K562 (cell line): ENCODE results near the gene NKAPL. TPM values are rescaled to one million over a fixed set of nuclear protein-coding genes. Genes with fewer than 3 reads are reported as not detected.

Experiments
- ATAC-seq: fragments of 200-7000 bp; cut with Tn5 transposase; 3 replicates; pipeline ENCODE4 v1.9.1; 2020; ENCODE audit warnings: moderate library complexity
- BruUV-seq: library from RNA; stranded (reverse); fragments of 400-500 nt; replicated peaks from 2 replicates; lab custom pipeline; 2021; lab: Mats Ljungman, UMichigan
- CTCF ChIA-PET: fragments of 300-600 bp; formaldehyde crosslinking; extraction: SDS; loops from one replicate; lab custom pipeline; 2021; ENCODE audit warnings: low intra/inter-chr PET ratio; lab: Yijun Ruan, JAX
- POLR2A ChIA-PET: fragments of 300-600, 350-650 bp; sonication (Branson Sonifier 250); formaldehyde crosslinking; extraction: SDS; loops from one replicate; lab custom pipeline; 2021; ENCODE audit warnings: antibody characterized with exemption, inconsistent platforms; lab: Yijun Ruan, JAX
- DNase-seq, 4 experiments: peaks; one replicate each; pipeline versions ENCODE4 v3.0.0 to v3.0.0-alpha.2; 2011 to 2018; ENCODE audit warnings: low spot score in 3 of 4, mixed read lengths in 3 of 4; ENCODE audit errors: extremely low read depth in 1 of 4
- FAIRE-seq: peaks from 2 replicates; lab custom pipeline; 2011; peaks lifted over from hg19 to GRCh38; lab: Jason Lieb, UNC
- H2AFZ ChIP-seq: 2 replicates; pipeline ENCODE4 v1.6.0; 2011; ENCODE audit warnings: low read depth, low read length, control low read depth, inconsistent platforms
- H3K27ac ChIP-seq: fragments of 200-600 bp; 3 replicates; pipeline ENCODE4 v1.8.0; 2011; ENCODE audit warnings: low read depth, mild to moderate bottlenecking, control low read depth, inconsistent platforms, low read length, moderate library complexity, mixed read lengths; ENCODE audit errors: extremely low read depth
- H3K27me3 ChIP-seq, 2 experiments: fragments of 300-600 bp in 1 of 2; 2 replicates in 1 of 2; 3 replicates in 1 of 2; pipeline versions ENCODE4 v1.6.0 to v1.8.0; 2011; ENCODE audit warnings: inconsistent platforms in 2 of 2, low read length in 2 of 2, mild to moderate bottlenecking in 1 of 2, mixed read lengths in 1 of 2, moderate library complexity in 1 of 2; ENCODE audit not compliant: control insufficient read depth in 2 of 2, insufficient read depth in 2 of 2
- H3K36me3 ChIP-seq: fragments of 300-600 bp; 3 replicates; pipeline ENCODE4 v1.8.0; 2011; ENCODE audit warnings: mild to moderate bottlenecking, low read length, inconsistent platforms; ENCODE audit not compliant: control insufficient read depth, insufficient read depth
- H3K4me1 ChIP-seq, 2 experiments: fragments of 200-600 bp in 1 of 2; replicated peaks in 1 of 2; 2 replicates in 1 of 2; 3 replicates in 1 of 2; pipeline versions ENCODE4 v1.5.1 to v1.8.0; 2011; ENCODE audit warnings: inconsistent platforms in 2 of 2, low read length in 2 of 2, mild to moderate bottlenecking in 1 of 2, mixed read lengths in 1 of 2, moderate library complexity in 1 of 2; ENCODE audit not compliant: control insufficient read depth in 2 of 2, insufficient read depth in 2 of 2
- H3K4me2 ChIP-seq: 2 replicates; pipeline ENCODE4 v1.6.1; 2011; ENCODE audit warnings: low read length, control low read depth, inconsistent platforms, mixed read lengths; ENCODE audit not compliant: insufficient read depth
- H3K4me3 ChIP-seq: fragments of 200-600 bp; sonication (generic), shearing (Covaris generic); 2 replicates; pipeline ENCODE4 v1.5.1; 2016; ENCODE audit warnings: control low read depth, inconsistent platforms
- H3K79me2 ChIP-seq: fragments of 200-600 bp; 3 replicates; pipeline ENCODE4 v1.8.0; 2011; ENCODE audit warnings: low read length, inconsistent platforms; ENCODE audit not compliant: control insufficient read depth, insufficient read depth
- H3K9ac ChIP-seq, 2 experiments: 2 replicates each; pipeline versions ENCODE4 v1.6.0 to v1.6.1; 2011; ENCODE audit warnings: low read depth in 2 of 2, low read length in 2 of 2, control low read depth in 1 of 2, inconsistent platforms in 1 of 2, mild to moderate bottlenecking in 1 of 2, mixed read lengths in 1 of 2; ENCODE audit not compliant: insufficient read depth in 1 of 2
- H3K9me1 ChIP-seq: one replicate; pipeline ENCODE4 v1.6.0; 2011; ENCODE audit warnings: inconsistent platforms, mild to moderate bottlenecking, low read length, moderate library complexity; ENCODE audit not compliant: control insufficient read depth, insufficient read depth
- H3K9me3 ChIP-seq: replicated peaks from 2 replicates; pipeline ENCODE4 v1.5.1; 2011; ENCODE audit warnings: low read depth, low read length, inconsistent platforms; ENCODE audit not compliant: control insufficient read depth, insufficient read depth
- H4K20me1 ChIP-seq: replicated peaks from 2 replicates; pipeline ENCODE4 v1.6.1; 2011; ENCODE audit warnings: low read length, inconsistent platforms, mixed read lengths; ENCODE audit not compliant: control insufficient read depth, insufficient read depth
- CUX1 ChIP-seq: fragments of 200-800 bp; sonication (Bioruptor generic); IDR thresholded peaks from 2 replicates; pipeline ENCODE4 v1.6.1; 2016; ENCODE audit warnings: missing genetic modification characterization, missing compliant biosample characterization
- FIP1L1 ChIP-seq: fragments of 200-400 bp; formaldehyde crosslinking; IDR thresholded peaks from 2 replicates; pipeline ENCODE4 v1.6.1; 2018; ENCODE audit warnings: mild to moderate bottlenecking, low read depth, low read length; ENCODE audit not compliant: poor library complexity, severe bottlenecking
- FOXK1 ChIP-seq: sonication (generic); formaldehyde crosslinking; IDR thresholded peaks from 2 replicates; pipeline ENCODE4 v1.8.0; 2022; ENCODE audit warnings: missing genetic modification reagents, mild to moderate bottlenecking, borderline replicate concordance
- FUS ChIP-seq: fragments of 200-400 bp; formaldehyde crosslinking; optimal IDR thresholded peaks from 2 replicates; pipeline ENCODE3; 2017; ENCODE audit warnings: low read depth, low read length
- MLLT1 ChIP-seq, 2 experiments: fragments of 450-650 bp; IDR thresholded peaks; 2 replicates each; pipeline ENCODE4 v1.6.1; 2016
- NKRF ChIP-seq: fragments of 450-650 bp; IDR thresholded peaks from 2 replicates; pipeline ENCODE4 v1.6.1; 2016; ENCODE audit warnings: borderline replicate concordance
- RBM14 ChIP-seq: fragments of 200-400 bp; formaldehyde crosslinking; IDR thresholded peaks from 2 replicates; pipeline ENCODE4 v1.6.1; 2018; ENCODE audit warnings: low read depth, mild to moderate bottlenecking, low read length, moderate library complexity, borderline replicate concordance; ENCODE audit not compliant: insufficient read depth
- SMARCC2 ChIP-seq: fragments of 450-650 bp; IDR thresholded peaks from 2 replicates; pipeline ENCODE4 v1.6.1; 2017; ENCODE audit warnings: antibody characterized with exemption, moderate library complexity, mild to moderate bottlenecking, low read depth
- SNIP1 ChIP-seq: fragments of 450-650 bp; IDR thresholded peaks from 2 replicates; pipeline ENCODE4 v1.7.1; 2017; ENCODE audit warnings: low read depth, mild to moderate bottlenecking
- TCF3 ChIP-seq: sonication (generic); formaldehyde crosslinking; IDR thresholded peaks from 2 replicates; pipeline ENCODE4 v1.4.0; 2020; ENCODE audit warnings: mild to moderate bottlenecking, missing genetic modification reagents
- ZC3H8 ChIP-seq: fragments of 450-650 bp; IDR thresholded peaks from 2 replicates; pipeline ENCODE4 v1.6.1; 2017
- ZNF140 ChIP-seq: fragments of 250-450 bp; sonication (Bioruptor Pico); IDR thresholded peaks from 2 replicates; pipeline ENCODE4 v1.8.0; 2021; ENCODE audit warnings: moderate library complexity, mild to moderate bottlenecking, inconsistent platforms
- ZNF778 ChIP-seq: fragments of 450-650 bp; formaldehyde crosslinking; IDR thresholded peaks from 2 replicates; pipeline ENCODE4 v1.4.0; 2020; ENCODE audit warnings: mild to moderate bottlenecking, moderate library complexity
- ZNF785 ChIP-seq: fragments of 250-450 bp; sonication (Bioruptor Pico); IDR thresholded peaks from 2 replicates; pipeline ENCODE4 v1.4.0; 2020; ENCODE audit warnings: mild to moderate bottlenecking
- WGBS: fragments of 100-300 bp; shearing (Covaris generic); methylation state at CpG from one replicate; pipeline ENCODE4 v1.1.6; 2016; ENCODE audit warnings: low coverage, mixed read lengths; ENCODE audit not compliant: insufficient coverage; ENCODE audit errors: missing lambda C conversion rate; 5-methylcytosine and 5-hydroxymethylcytosine counted together
- in situ Hi-C: fragments of 300-500 bp; cut with MboI; formaldehyde crosslinking; loops from 4 replicates; pipeline ENCODE4 v1.15.0; 2018; ENCODE audit warnings: inconsistent platforms, mixed read lengths
- intact Hi-C: fragments of 100-400 bp; cut with micrococcal nuclease; formaldehyde crosslinking; loops from 2 replicates; pipeline ENCODE4 v1.14.2; 2022
- polyA plus RNA-seq, 8 experiments: library from polyadenylated mRNA; depleted of rRNA in 4 of 8; stranded (reverse) in 5 of 8; unstranded in 3 of 8; fragments of >200 nt; fragmentation: Nextera tagmentation in 2 of 8; fragmentation: Illumina TruSeq in 1 of 8; extraction: Ambion mirVana in 2 of 8; extraction: Trizol in 1 of 8; gene quantifications; 2 replicates each; pipeline versions ENCODE4 v1.2.1 to v1.2.3, GENCODE V29; 2011 to 2014; ENCODE audit warnings: inconsistent platforms in 1 of 8, missing spikeins in 1 of 8
- total RNA-seq, 7 experiments: library from RNA; depleted of rRNA in 6 of 7; stranded (reverse); fragments of >200 nt in 6 of 7; fragmentation: Illumina TruSeq in 2 of 7; extraction: Trizol in 2 of 7; gene quantifications; 2 replicates each; pipeline versions ENCODE4 v1.2.1 to v1.2.3, GENCODE V29; 2011 to 2021; ENCODE audit warnings: low replicate concordance in 1 of 7

NKAPL gene
- total and polyA plus RNA-seq, 9 of the 15 experiments (the other 6 are each of a cell fraction or from before 2014, with no cell fraction given) = not detected

- Histone ChIP-seq H3K27ac (peak overlapping the region; percentile 78), H3K27me3 (no peaks in the 10 kb centered on the region), H3K4me3 (peak overlapping the region; percentile 61), H3K4me2 (peak overlapping the region; percentile 88), H3K36me3 (peaks cover 10% of the 10 kb centered on the region), H3K9me1 (no peaks in the 10 kb centered on the region), H3K4me1 (peaks cover 7 to 26% of the 10 kb centered on the region in 2 experiments), H3K9ac (peak overlapping the region; percentile 75 to 94; a peak in 3 of 4 replicates), H3K79me2 (peaks cover 29% of the 10 kb centered on the region), H3K9me3 (no peaks in the 10 kb centered on the region; the same call in 1 of the 2 replicates), H4K20me1 (no peaks in the 10 kb centered on the region), H2AFZ (peak overlapping the region; percentile 92)
- CTCF ChIA-PET = interaction anchor here (0.6 kb wide), 1 partner anchor 151 kb away, joined by 5 read pairs; no protein-coding TSS in a partner anchor
- 5% methylated on average over 1 of the region's 1 CpG for WGBS
- ATAC-seq (no peak), DNase-seq (no peak), FAIRE-seq (peak; percentile 32)
- TSS peak; percentile 61 for BruUV-seq
- intact Hi-C loops (loop anchor here (1.0 to 5.0 kb wide), 3 partner anchors 69 to 130 kb away; partner anchors contain the start of gene ZSCAN31), in situ Hi-C loops (no loop called here)
- POLR2A ChIA-PET = interaction anchor here (0.6 to 6.5 kb wide), 21 partner anchors 12 to 491 kb away, joined by 3 to 73 read pairs (median 4); partner anchors contain the start of genes PGBD1, ZKSCAN3, ZKSCAN4 and ZKSCAN8
- TF ChIP-seq SNIP1 (0 out of 2 replicates have a peak, but pooled peaks have one; percentile 3), FUS (no peak), ZNF785 (CRISPR knock-in tag) (no peak), MLLT1 (IDR thresholded peaks at IDR 0.05) (0 out of 4 replicates have a peak, but pooled peaks of 1 of the 2 experiments have one; percentile 1), NKRF (no peak), ZNF778 (no peak), FOXK1 (no peak), CUX1 (CRISPR knock-in tag) (peak; percentile 59; the same call in 1 of the 2 replicates), RBM14 (no peak), ZNF140 (CRISPR knock-in tag) (no peak), ZC3H8 (no peak), SMARCC2 (0 out of 2 replicates have a peak, but pooled peaks have one; percentile 8), FIP1L1 (no peak), TCF3 (CRISPR knock-in tag) (no peak)
Observed at GRCh38 chr6:28267695-28268059, 8.6 kb downstream of the NKAPL start.
